SK-N-SH treated with all-trans-retinoic acid at 6 μM for 48 hours (cell line): ENCODE results near the gene CCDC106.

ENCODE experiments used
- ATAC-seq: fragments of 200-7000 bp; cut with Tn5 transposase; 3 replicates; pipeline ENCODE4 v1.9.1; 2020; ENCODE audit warnings: mild to moderate bottlenecking, moderate library complexity
- ARNTL ChIP-seq: fragments of 450-650 bp; formaldehyde crosslinking; IDR thresholded peaks from 2 replicates; pipeline ENCODE4 v1.5.0; 2020; ENCODE audit warnings: low read depth, mild to moderate bottlenecking, moderate library complexity, borderline replicate concordance
- CREB5 ChIP-seq: fragments of 250-450 bp; sonication (Bioruptor Pico); IDR thresholded peaks from 2 replicates; pipeline ENCODE4 v1.5.1; 2020; ENCODE audit warnings: low read depth, mild to moderate bottlenecking, moderate library complexity
- CSDC2 ChIP-seq: fragments of 250-450 bp; sonication (Bioruptor Pico); IDR thresholded peaks from 2 replicates; pipeline ENCODE4 v1.5.0; 2020; ENCODE audit warnings: mild to moderate bottlenecking, moderate library complexity
- CSRNP3 ChIP-seq: fragments of 250-450 bp; sonication (Bioruptor Pico); IDR thresholded peaks from 2 replicates; pipeline ENCODE4 v1.5.1; 2021; ENCODE audit warnings: mild to moderate bottlenecking, moderate library complexity
- ESRRG ChIP-seq: fragments of 250-450 bp; sonication (Bioruptor Pico); IDR thresholded peaks from 2 replicates; pipeline ENCODE4 v1.6.1; 2021; ENCODE audit warnings: mild to moderate bottlenecking
- GLIS3 ChIP-seq: fragments of 250-450 bp; sonication (Bioruptor Pico); IDR thresholded peaks from 2 replicates; pipeline ENCODE4 v1.5.0; 2020; ENCODE audit warnings: mild to moderate bottlenecking, moderate library complexity
- ISL1 ChIP-seq: fragments of 250-450 bp; sonication (Bioruptor Pico); IDR thresholded peaks from 2 replicates; pipeline ENCODE4 v2.1.2; 2022; ENCODE audit warnings: mild to moderate bottlenecking, moderate library complexity
- OSR1 ChIP-seq: fragments of 250-450 bp; sonication (Bioruptor Pico); IDR thresholded peaks from 2 replicates; pipeline ENCODE4 v1.8.0; 2022; ENCODE audit warnings: moderate library complexity, mild to moderate bottlenecking, inconsistent platforms
- PATZ1 ChIP-seq: fragments of 250-450 bp; sonication (Bioruptor Pico); IDR thresholded peaks from 2 replicates; pipeline ENCODE4 v1.8.0; 2020; ENCODE audit warnings: mild to moderate bottlenecking, moderate library complexity, borderline replicate concordance
- POU6F1 ChIP-seq: fragments of 250-450 bp; sonication (Bioruptor Pico); IDR thresholded peaks from 2 replicates; pipeline ENCODE4 v1.8.0; 2021; ENCODE audit warnings: low read depth, mild to moderate bottlenecking, moderate library complexity, borderline replicate concordance
- PPARA ChIP-seq: fragments of 250-450 bp; sonication (Bioruptor Pico); IDR thresholded peaks from 2 replicates; pipeline ENCODE4 v1.5.0; 2020; ENCODE audit warnings: mild to moderate bottlenecking, borderline replicate concordance
- RARB ChIP-seq: fragments of 250-450 bp; sonication (Bioruptor Pico); IDR thresholded peaks from 2 replicates; pipeline ENCODE4 v1.8.0; 2021; ENCODE audit warnings: mild to moderate bottlenecking, moderate library complexity
- SNAI2 ChIP-seq: fragments of 250-450 bp; sonication (Bioruptor Pico); IDR thresholded peaks from 2 replicates; pipeline ENCODE4 v1.5.0; 2020; ENCODE audit warnings: mild to moderate bottlenecking, moderate library complexity
- TCF4 ChIP-seq: fragments of 250-450 bp; sonication (Bioruptor Pico); IDR thresholded peaks from 2 replicates; pipeline ENCODE4 v1.8.0; 2021; ENCODE audit warnings: mild to moderate bottlenecking, moderate library complexity, borderline replicate concordance
- TOX ChIP-seq: fragments of 250-450 bp; sonication (Bioruptor Pico); IDR thresholded peaks from 2 replicates; pipeline ENCODE4 v1.8.0; 2021; ENCODE audit warnings: mild to moderate bottlenecking, moderate library complexity, borderline replicate concordance
- ZFP3 ChIP-seq: fragments of 250-450 bp; sonication (Bioruptor Pico); IDR thresholded peaks from 2 replicates; pipeline ENCODE4 v1.5.0; 2020; ENCODE audit warnings: mild to moderate bottlenecking, moderate library complexity
- ZFP30 ChIP-seq: fragments of 450-650 bp; formaldehyde crosslinking; IDR thresholded peaks from 2 replicates; pipeline ENCODE4 v1.5.0; 2022; ENCODE audit warnings: mild to moderate bottlenecking, moderate library complexity
- ZNF565 ChIP-seq: fragments of 450-650 bp; formaldehyde crosslinking; conservative IDR thresholded peaks from 2 replicates; pipeline ENCODE4 v1.5.0; 2020; ENCODE audit warnings: low read depth, mild to moderate bottlenecking, moderate library complexity
- ZNF70 ChIP-seq: fragments of 450-650 bp; formaldehyde crosslinking; IDR thresholded peaks from 2 replicates; pipeline ENCODE4 v1.5.0; 2020; ENCODE audit warnings: mild to moderate bottlenecking, moderate library complexity
- ZNF8 ChIP-seq: fragments of 450-650 bp; formaldehyde crosslinking; IDR thresholded peaks from 2 replicates; pipeline ENCODE4 v1.5.0; 2020; ENCODE audit warnings: mild to moderate bottlenecking, moderate library complexity

The CCDC106 gene

GRCh38 chr19:55655648-55656040 lies 7.6 kb downstream of the CCDC106 start:
- TF ChIP-seq TCF4 (CRISPR knock-in tag) = no peak
- peak; percentile 56; the same call in 1 of the 2 replicates for TF ChIP-seq PATZ1 (CRISPR knock-in tag)
- TF ChIP-seq, all 23 proteins: peak for 1
- no peak for ATAC-seq

GRCh38 chr19:55656552-55656951 lies 8.5 kb downstream of the CCDC106 start:
- TF ChIP-seq PATZ1 (CRISPR knock-in tag) = no peak
- TF ChIP-seq CREB5 = no peak
- no peak for TF ChIP-seq TOX (CRISPR knock-in tag)
- TF ChIP-seq RARB (CRISPR knock-in tag) = no peak
- no peak for TF ChIP-seq ISL1
- TF ChIP-seq PPARA (CRISPR knock-in tag) = no peak
- no peak for TF ChIP-seq ARNTL (CRISPR knock-in tag)
- TF ChIP-seq CSDC2 (CRISPR knock-in tag) = no peak
- no peak for TF ChIP-seq ZNF8
- no peak for TF ChIP-seq POU6F1 (CRISPR knock-in tag)
- no peak for TF ChIP-seq ZNF70 (CRISPR knock-in tag)
- TF ChIP-seq SNAI2 (CRISPR knock-in tag) = no peak
- TF ChIP-seq OSR1 (CRISPR knock-in tag) = no peak
- TF ChIP-seq, all 23 proteins: peak for 0
- ATAC-seq = no peak

- ATAC-seq = no peak
- TF ChIP-seq RARB (CRISPR knock-in tag) (no peak), ZNF8 (no peak), CSDC2 (CRISPR knock-in tag) (no peak), GLIS3 (no peak), CSRNP3 (CRISPR knock-in tag) (no peak), POU6F1 (CRISPR knock-in tag) (no peak)
Observed at GRCh38 chr19:55656988-55657747, 9.2 kb downstream of the CCDC106 start.

DNA sequence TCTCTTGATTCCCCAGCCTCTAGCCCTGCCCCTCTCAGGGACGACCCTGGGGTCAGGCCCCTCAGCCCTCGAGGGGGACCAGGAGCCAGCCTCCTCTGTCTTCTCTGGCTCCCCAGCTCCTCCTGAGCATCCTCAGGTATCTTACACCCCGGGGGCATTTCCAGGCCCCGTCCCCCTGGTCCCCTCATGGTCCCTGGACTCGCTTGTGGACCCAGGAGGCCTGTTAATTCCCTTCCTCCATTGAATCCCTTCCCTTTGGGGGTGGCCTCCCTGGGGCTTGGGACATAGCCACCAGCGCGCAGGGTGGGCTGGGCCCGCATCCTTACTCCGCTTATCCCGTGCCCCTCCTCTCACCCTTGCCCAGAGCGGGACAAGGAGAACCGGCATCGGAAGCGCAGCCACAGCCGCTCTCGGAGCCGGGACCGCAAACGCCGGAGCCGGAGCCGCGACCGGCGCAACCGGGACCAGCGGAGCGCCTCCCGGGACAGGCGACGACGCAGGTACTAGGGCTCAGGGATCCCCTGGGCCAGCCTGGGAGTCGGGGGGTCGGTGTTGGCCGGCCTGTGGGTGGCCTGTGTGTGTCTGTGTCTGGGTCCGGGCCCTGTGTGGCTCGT lies 10.9 kb downstream of the CCDC106 start:
- ATAC-seq = no peak
- TF ChIP-seq ZFP30 (CRISPR knock-in tag) (no peak), ZNF8 (no peak), RARB (CRISPR knock-in tag) (no peak), OSR1 (CRISPR knock-in tag) (no peak), ESRRG (CRISPR knock-in tag) (no peak), ARNTL (CRISPR knock-in tag) (no peak), ZNF70 (CRISPR knock-in tag) (no peak), TCF4 (CRISPR knock-in tag) (no peak), ZNF565 (CRISPR knock-in tag) (no peak), PPARA (CRISPR knock-in tag) (no peak), ZFP3 (no peak), GLIS3 (no peak), CSRNP3 (CRISPR knock-in tag) (no peak), POU6F1 (CRISPR knock-in tag) (no peak), TOX (CRISPR knock-in tag) (no peak)
